Ascending aorta (tissue), 2 donors: ENCODE results near the gene SOD3. TPM values are rescaled to one million over a fixed set of nuclear protein-coding genes. Genes with fewer than 3 reads are reported as not detected.

Source experiments
- DNase-seq, 2 donors: peaks; one replicate each; pipeline ENCODE4 v3.0.0-alpha.2; 2019; ENCODE audit warnings: low spot score in 2 of 2
- H3K27ac ChIP-seq, 2 donors: fragments of 200-600 bp; sonication (generic); one replicate each; pipeline ENCODE4 v1.5.1; 2016 to 2017; ENCODE audit warnings: mild to moderate bottlenecking in 1 of 2
- H3K27me3 ChIP-seq: fragments of 200-600 bp; sonication (generic); one replicate; pipeline ENCODE4 v1.5.1; 2017
- H3K36me3 ChIP-seq, 2 donors: fragments of 200-600 bp; sonication (generic); one replicate each; pipeline ENCODE4 v1.5.1; 2016
- H3K4me1 ChIP-seq, 2 donors: fragments of 200-600 bp; sonication (generic); one replicate each; pipeline ENCODE4 v1.5.1; 2016 to 2017; ENCODE audit warnings: mild to moderate bottlenecking in 1 of 2
- H3K4me3 ChIP-seq, 2 donors: fragments of 200-600 bp; sonication (generic); one replicate each; pipeline ENCODE4 v1.5.1; 2016 to 2017; ENCODE audit warnings: mild to moderate bottlenecking in 1 of 2
- H3K9me3 ChIP-seq, 2 donors: fragments of 200-600 bp; sonication (generic); one replicate each; pipeline ENCODE4 v1.5.1; 2016
- intact Hi-C: fragments of 100-400 bp; cut with DNase I; formaldehyde crosslinking; loops from one replicate; pipeline ENCODE4 v1.15.1; 2023
- total RNA-seq: library from RNA; depleted of rRNA; stranded (reverse); fragments of >200 nt; gene quantifications from one replicate; pipeline ENCODE4 v1.1.0, GENCODE V29; 2016
- TF ChIP-seq, protein P1 (sequence below), 3 experiments: fragments of 200-600 bp in 2 of 3; fragments of 450-650 bp in 1 of 3; sonication (generic) in 2 of 3; IDR thresholded peaks; one replicate each; pipeline ENCODE4 v1.5.1; 2016 to 2019; ENCODE audit warnings: antibody characterized with exemption in 3 of 3, mild to moderate bottlenecking in 1 of 3, moderate library complexity in 1 of 3

Gene SOD3
- total RNA-seq, 1 donor from 2014 or later: 893 TPM

DNA sequence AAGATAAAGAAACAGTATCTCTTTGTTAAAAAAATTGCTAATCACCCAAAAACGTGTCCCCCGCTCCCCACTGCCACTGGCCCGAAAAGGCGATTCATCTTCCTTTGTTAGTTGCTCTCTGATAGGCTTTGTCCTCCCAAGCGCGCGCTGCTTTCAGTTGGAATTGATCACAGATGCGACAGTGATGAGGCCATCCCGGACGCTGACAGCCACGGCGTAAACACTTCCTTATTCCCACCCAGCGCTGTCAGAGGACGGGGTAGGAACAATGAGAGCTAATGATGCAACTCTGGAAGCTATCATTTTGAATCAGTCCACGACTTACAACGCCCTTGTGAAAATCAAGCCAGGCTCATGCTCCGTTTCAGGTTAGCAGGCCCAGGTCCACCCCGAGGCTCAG is 21.4 kb downstream of the SOD3 start:
- H3K9me3 ChIP-seq: no peaks in the 10 kb centered on the region
- intact Hi-C loops: no loop called here
- no peak for DNase-seq
- TF ChIP-seq, protein P1, sequence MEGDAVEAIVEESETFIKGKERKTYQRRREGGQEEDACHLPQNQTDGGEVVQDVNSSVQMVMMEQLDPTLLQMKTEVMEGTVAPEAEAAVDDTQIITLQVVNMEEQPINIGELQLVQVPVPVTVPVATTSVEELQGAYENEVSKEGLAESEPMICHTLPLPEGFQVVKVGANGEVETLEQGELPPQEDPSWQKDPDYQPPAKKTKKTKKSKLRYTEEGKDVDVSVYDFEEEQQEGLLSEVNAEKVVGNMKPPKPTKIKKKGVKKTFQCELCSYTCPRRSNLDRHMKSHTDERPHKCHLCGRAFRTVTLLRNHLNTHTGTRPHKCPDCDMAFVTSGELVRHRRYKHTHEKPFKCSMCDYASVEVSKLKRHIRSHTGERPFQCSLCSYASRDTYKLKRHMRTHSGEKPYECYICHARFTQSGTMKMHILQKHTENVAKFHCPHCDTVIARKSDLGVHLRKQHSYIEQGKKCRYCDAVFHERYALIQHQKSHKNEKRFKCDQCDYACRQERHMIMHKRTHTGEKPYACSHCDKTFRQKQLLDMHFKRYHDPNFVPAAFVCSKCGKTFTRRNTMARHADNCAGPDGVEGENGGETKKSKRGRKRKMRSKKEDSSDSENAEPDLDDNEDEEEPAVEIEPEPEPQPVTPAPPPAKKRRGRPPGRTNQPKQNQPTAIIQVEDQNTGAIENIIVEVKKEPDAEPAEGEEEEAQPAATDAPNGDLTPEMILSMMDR (IDR thresholded peaks at IDR 0.05): no peak
- H3K4me1 ChIP-seq: no peaks in the 10 kb centered on the region
- H3K27ac ChIP-seq: no peak overlapping the region
- no peaks in the 10 kb centered on the region for H3K27me3 ChIP-seq
- H3K36me3 ChIP-seq: peaks cover 18 to 48% of the 10 kb centered on the region in 2 donors
- no peak overlapping the region for H3K4me3 ChIP-seq

DNA sequence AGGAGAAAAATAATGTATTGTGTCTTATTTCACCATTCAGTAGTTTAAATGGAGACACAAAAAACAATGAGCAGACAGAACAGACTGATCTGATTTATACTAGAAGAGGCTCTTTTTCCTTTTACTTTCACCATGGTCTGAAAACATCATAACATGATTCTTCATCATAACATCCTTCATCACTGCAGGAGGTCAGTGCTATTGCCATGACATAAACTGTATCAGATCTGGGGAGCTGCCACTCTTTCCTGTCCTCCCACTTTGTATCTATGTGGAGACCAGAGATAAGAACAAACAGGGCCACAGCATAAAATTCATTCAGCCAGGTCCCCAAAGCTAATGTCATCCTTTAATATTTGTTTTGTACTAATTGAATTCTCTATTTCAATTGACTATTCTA is 25.2 kb downstream of the SOD3 start:
- Histone ChIP-seq H3K27me3 (no peaks in the 10 kb centered on the region), H3K4me1 (no peaks in the 10 kb centered on the region), H3K27ac (no peak overlapping the region), H3K36me3 (peaks cover 25 to 52% of the 10 kb centered on the region in 2 donors), H3K4me3 (no peak overlapping the region), H3K9me3 (no peaks in the 10 kb centered on the region)
- TF ChIP-seq, protein P1 (IDR thresholded peaks at IDR 0.05): no peak
- intact Hi-C loops: no loop called here
- DNase-seq: no peak

DNA sequence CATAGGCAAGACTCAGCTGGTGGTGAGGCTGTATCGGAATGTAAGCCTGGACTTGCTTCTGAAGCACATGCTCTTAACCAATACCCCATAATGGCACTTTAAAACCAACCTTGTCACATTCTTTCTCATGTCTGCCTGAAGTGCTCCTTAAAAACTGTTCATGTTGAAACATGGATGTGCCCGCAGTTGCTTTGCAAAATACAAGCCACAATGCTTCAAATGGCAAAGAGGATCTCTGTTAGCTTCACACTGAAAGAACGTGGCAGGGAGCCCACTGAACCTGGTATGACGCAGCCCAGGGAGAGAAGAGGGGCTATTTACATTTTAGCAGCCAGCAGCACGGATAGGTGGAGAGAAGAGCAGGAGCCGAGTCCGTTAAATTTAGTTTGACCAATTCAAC is 29.3 kb downstream of the SOD3 start:
- TF ChIP-seq, protein P1 (IDR thresholded peaks at IDR 0.05): no peak
- Histone ChIP-seq H3K36me3 (peaks cover 10 to 32% of the 10 kb centered on the region in 2 donors), H3K27ac (no peak overlapping the region), H3K27me3 (no peaks in the 10 kb centered on the region), H3K4me3 (no peak overlapping the region), H3K9me3 (no peaks in the 10 kb centered on the region), H3K4me1 (no peaks in the 10 kb centered on the region)
- DNase-seq: no peak
- intact Hi-C loops: no loop called here

DNA sequence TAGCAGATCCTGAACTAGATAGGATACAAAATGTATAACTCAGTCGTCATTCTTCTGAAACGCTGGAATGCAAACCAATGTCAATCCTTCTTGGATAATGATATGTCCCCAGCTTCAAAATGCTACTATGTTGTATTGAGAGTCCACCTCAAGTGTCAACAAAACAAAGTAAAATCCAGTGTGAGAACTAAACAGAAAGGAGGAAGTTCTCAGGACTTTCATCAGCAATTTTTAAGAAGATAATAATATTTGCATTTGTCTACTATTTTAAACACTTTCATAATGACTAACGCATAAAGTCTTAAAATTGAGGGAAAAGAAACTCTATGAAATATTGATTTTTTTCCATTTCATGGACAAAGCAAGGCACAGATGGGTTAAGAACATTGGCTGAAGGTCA is 36.3 kb downstream of the SOD3 start:
- Histone ChIP-seq H3K27me3 (no peaks in the 10 kb centered on the region), H3K4me3 (no peak overlapping the region), H3K9me3 (no peaks in the 10 kb centered on the region), H3K27ac (no peak overlapping the region), H3K4me1 (peaks cover 0 to 3% of the 10 kb centered on the region in 2 donors), H3K36me3 (peaks cover 11 to 34% of the 10 kb centered on the region in 2 donors)
- TF ChIP-seq, protein P1 (IDR thresholded peaks at IDR 0.05): no peak
- no peak for DNase-seq
- intact Hi-C loops: no loop called here

DNA sequence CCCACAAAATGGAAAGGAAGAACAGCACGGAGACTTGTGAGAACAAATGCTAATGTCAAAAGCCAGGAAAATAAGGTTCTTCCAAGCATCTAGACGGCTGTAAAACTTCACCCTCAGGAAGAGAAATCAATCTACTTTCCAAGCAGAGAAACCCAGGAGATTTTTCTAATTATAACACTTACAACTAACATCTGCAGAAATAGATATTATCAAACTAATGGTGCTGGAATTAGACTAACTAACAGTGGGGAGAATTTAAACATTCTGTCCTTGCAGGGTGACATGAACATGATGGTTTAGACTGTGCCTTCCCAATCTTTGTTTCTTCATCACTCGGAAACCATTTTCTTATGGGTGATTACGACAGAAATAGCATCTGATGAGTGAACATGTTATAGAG is 40.3 kb downstream of the SOD3 start:
- peaks cover 0 to 8% of the 10 kb centered on the region in 2 donors for H3K4me1 ChIP-seq
- no peak overlapping the region for H3K27ac ChIP-seq
- DNase-seq: no peak
- no peaks in the 10 kb centered on the region for H3K27me3 ChIP-seq
- peaks cover 8 to 18% of the 10 kb centered on the region in 2 donors for H3K36me3 ChIP-seq
- TF ChIP-seq, protein P1 (IDR thresholded peaks at IDR 0.05): no peak
- H3K4me3 ChIP-seq: no peak overlapping the region
- no peaks in the 10 kb centered on the region for H3K9me3 ChIP-seq
- intact Hi-C loops: loop anchor here (5.0 kb wide), 1 partner anchor 38 kb away; the partner anchor contains the start of gene SOD3
